Type B pancreatic cell (in vitro differentiated cells): Measurements from ENCODE around the gene NUP93. TPM values are rescaled to one million over a fixed set of nuclear protein-coding genes. Genes with fewer than 3 reads are reported as not detected.

Experiments used
- DNase-seq: peaks from one replicate; pipeline ENCODE4 v3.0.0; 2021; ENCODE audit warnings: mixed read lengths; ENCODE audit not compliant: unreplicated experiment; ENCODE audit errors: extremely low spot score
- H3K27ac Mint-ChIP-seq: 2 replicates; pipeline ENCODE4 v1.8.0; 2021; ENCODE audit warnings: mild to moderate bottlenecking, mixed read lengths
- H3K27me3 Mint-ChIP-seq: 2 replicates; pipeline ENCODE4 v1.8.0; 2021; ENCODE audit warnings: mixed read lengths
- H3K36me3 Mint-ChIP-seq: 2 replicates; pipeline ENCODE4 v1.8.0; 2021; ENCODE audit warnings: mixed read lengths
- H3K4me1 Mint-ChIP-seq: one replicate; pipeline ENCODE4 v1.8.0; 2021; ENCODE audit warnings: mixed read lengths; ENCODE audit not compliant: unreplicated experiment
- H3K4me3 Mint-ChIP-seq: 2 replicates; pipeline ENCODE4 v1.8.0; 2021; ENCODE audit warnings: mild to moderate bottlenecking, mixed read lengths
- H3K9me3 Mint-ChIP-seq: 2 replicates; pipeline ENCODE4 v1.8.0; 2021; ENCODE audit warnings: mixed read lengths
- total RNA-seq: library from RNA; stranded (reverse); gene quantifications from 2 replicates; pipeline ENCODE4 v1.2.1, GENCODE V29; 2021; ENCODE audit warnings: low replicate concordance
- TF ChIP-seq, protein P1 (sequence below): fragments of 200-600 bp; sonication (generic); conservative IDR thresholded peaks from 2 replicates; pipeline ENCODE4 v1.5.0; 2021; ENCODE audit warnings: antibody characterized with exemption, mild to moderate bottlenecking

NUP93 gene
- total RNA-seq, 1 donor from 2014 or later, result 101 TPM

DNA sequence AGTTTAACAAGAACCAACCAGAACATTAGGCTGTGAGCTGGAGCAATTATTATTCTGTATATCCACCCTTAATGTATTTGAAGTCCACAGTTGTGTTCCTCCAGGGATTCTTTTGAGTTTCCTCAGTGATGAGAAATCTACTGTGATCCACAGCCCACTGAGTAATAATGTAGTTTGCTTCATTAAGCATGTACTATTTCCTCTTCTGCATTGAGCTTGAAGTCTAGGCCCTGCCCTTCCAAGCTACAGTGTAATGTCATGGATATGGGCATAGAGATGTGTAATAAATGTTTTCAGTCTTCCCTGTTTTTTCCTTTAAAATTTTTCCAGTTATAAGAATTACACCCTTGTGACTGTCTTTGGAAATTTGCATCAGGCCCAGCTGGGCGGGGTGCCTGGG, 98.7 kb downstream of the NUP93 start:
- no peak for DNase-seq
- no peaks in the 10 kb centered on the region for H3K27me3 Mint-ChIP-seq
- TF ChIP-seq, protein P1, sequence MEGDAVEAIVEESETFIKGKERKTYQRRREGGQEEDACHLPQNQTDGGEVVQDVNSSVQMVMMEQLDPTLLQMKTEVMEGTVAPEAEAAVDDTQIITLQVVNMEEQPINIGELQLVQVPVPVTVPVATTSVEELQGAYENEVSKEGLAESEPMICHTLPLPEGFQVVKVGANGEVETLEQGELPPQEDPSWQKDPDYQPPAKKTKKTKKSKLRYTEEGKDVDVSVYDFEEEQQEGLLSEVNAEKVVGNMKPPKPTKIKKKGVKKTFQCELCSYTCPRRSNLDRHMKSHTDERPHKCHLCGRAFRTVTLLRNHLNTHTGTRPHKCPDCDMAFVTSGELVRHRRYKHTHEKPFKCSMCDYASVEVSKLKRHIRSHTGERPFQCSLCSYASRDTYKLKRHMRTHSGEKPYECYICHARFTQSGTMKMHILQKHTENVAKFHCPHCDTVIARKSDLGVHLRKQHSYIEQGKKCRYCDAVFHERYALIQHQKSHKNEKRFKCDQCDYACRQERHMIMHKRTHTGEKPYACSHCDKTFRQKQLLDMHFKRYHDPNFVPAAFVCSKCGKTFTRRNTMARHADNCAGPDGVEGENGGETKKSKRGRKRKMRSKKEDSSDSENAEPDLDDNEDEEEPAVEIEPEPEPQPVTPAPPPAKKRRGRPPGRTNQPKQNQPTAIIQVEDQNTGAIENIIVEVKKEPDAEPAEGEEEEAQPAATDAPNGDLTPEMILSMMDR, result no peak
- no peak overlapping the region for H3K4me3 Mint-ChIP-seq
- H3K9me3 Mint-ChIP-seq, result no peaks in the 10 kb centered on the region
- no peak overlapping the region for H3K27ac Mint-ChIP-seq
- peaks cover 8% of the 10 kb centered on the region for H3K4me1 Mint-ChIP-seq
- H3K36me3 Mint-ChIP-seq, result peaks cover 24% of the 10 kb centered on the region

DNA sequence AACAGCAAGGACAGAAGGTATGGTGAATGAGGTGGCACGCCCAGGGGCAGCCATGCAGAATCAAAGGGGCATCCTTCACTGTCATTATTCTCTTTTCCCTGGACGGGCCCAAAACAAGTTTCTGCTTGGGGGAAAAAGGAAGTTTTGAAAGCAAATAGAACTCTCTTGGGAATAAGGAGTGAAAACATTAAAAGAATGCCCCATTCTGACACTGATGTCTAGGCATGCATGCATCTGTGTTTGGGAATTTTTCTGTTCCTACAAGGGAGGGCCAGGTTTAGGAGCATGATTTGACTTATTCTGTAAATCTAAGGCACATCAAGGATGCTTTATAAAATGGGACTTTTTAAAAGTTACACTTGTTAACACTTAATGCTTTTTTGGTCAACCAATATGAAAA, 100.7 kb downstream of the NUP93 start:
- Mint-ChIP-seq H3K36me3 (peaks cover 30% of the 10 kb centered on the region), H3K9me3 (no peaks in the 10 kb centered on the region), H3K4me3 (no peak overlapping the region), H3K27ac (no peak overlapping the region), H3K4me1 (peaks cover 7% of the 10 kb centered on the region), H3K27me3 (no peaks in the 10 kb centered on the region)
- DNase-seq, result no peak
- TF ChIP-seq, protein P1, result no peak

DNA sequence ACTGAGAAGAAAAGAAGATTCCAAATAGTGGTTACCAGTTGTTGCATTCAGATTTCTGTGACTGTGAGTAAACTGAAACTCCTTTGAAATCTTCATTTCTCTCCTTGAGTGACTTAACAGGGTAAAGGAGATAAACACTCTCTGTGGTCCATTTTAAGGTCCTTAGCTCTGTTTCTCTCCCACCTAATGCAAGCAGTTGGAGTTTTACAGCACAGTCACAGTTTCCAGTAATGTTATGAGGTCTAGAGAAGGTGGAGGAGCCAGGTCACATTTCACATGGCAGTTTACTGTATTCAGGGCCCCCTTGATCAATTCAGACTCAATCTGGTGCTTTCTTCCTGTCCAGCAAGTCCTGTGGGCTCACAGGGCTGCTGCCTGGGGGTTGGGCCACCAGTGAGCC, 102.8 kb downstream of the NUP93 start:
- DNase-seq, result no peak
- Mint-ChIP-seq H3K4me3 (no peak overlapping the region), H3K4me1 (peaks cover 19% of the 10 kb centered on the region), H3K36me3 (peaks cover 36% of the 10 kb centered on the region), H3K27me3 (no peaks in the 10 kb centered on the region), H3K27ac (no peak overlapping the region), H3K9me3 (no peaks in the 10 kb centered on the region)
- TF ChIP-seq, protein P1, result no peak

DNA sequence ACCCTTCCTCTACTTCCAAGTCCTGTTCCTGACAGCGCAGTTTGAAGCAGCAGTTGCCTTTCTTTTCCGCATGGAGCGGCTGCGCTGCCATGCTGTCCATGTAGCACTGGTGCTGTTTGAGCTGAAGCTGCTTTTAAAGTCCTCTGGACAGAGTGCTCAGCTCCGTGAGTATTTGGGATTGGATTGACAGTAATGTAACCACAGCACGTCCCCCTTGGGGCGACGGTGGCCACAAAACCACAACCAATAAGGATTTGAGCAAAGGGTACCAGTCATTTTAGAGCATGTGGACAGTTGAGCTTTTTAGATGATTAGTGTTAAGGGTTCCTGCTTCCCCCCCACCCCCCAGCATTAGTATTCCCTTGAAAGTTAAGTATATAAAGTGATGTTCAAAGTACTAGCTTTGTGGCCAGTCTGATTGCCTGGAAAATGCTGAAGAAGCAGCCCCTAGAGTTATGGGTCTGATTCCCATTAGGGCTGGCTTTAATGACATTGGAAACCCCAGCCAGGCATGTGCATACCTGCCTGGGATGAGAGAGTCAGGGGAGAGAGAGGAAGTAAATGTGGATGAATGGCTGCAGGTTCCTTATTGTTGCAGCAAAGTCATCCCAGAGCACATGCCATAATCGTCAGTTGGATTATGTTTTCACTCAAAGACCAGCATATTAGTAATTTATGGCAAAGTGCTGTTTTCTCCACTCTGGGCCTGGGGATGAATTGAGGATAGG, 103.5 kb downstream of the NUP93 start:
- Mint-ChIP-seq H3K27me3 (no peaks in the 10 kb centered on the region), H3K27ac (no peak overlapping the region)

DNA sequence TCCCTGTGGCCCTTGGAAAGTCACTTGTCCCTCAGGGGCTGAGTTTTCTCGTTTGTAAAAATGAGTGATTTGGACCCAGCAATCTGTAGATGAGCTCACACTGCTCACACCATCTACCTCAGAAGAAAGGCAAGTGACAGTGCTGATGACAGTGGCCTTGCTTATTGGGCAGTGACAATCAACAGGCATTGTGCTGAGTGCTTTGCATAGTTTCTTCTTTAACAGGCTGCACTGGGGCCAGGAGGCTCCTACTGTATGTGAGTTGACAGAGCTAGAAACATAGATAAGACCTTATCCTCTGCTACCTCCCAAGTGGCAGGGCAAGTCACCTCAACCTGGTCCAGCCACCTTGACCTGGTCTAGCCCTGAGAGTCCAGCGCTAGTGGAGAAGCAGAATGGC, 105.4 kb downstream of the NUP93 start:
- no peak for DNase-seq
- TF ChIP-seq, protein P1, result no peak
- peaks cover 16% of the 10 kb centered on the region for H3K4me1 Mint-ChIP-seq
- peaks cover 46% of the 10 kb centered on the region for H3K36me3 Mint-ChIP-seq
- no peaks in the 10 kb centered on the region for H3K9me3 Mint-ChIP-seq
- H3K27ac Mint-ChIP-seq, result no peak overlapping the region
- no peaks in the 10 kb centered on the region for H3K27me3 Mint-ChIP-seq
- no peak overlapping the region for H3K4me3 Mint-ChIP-seq

More for the DNA sequence above, 103.5 kb downstream of the NUP93 start:
- no peak for DNase-seq
- Mint-ChIP-seq H3K4me1 (peaks cover 19% of the 10 kb centered on the region), H3K36me3 (peaks cover 39% of the 10 kb centered on the region), H3K9me3 (no peaks in the 10 kb centered on the region), H3K4me3 (peak overlapping the region; percentile 11)
- TF ChIP-seq, protein P1, result no peak
